Ishikawa (cell line): ENCODE data around the gene PDE11A.

ENCODE experiments used
- CEBPB ChIP-seq: IDR thresholded peaks from 2 replicates; pipeline ENCODE4 v1.6.1; 2012
- CREB1 ChIP-seq: IDR thresholded peaks from 2 replicates; pipeline ENCODE4 v1.6.1; 2012; ENCODE audit warnings: low read depth
- EGR1 ChIP-seq: IDR thresholded peaks from 2 replicates; pipeline ENCODE4 v1.6.1; 2012
- EP300 ChIP-seq: IDR thresholded peaks from 2 replicates; pipeline ENCODE4 v1.6.1; 2012; ENCODE audit warnings: borderline replicate concordance
- FOXM1 ChIP-seq: IDR thresholded peaks from 2 replicates; pipeline ENCODE4 v1.6.1; 2012; ENCODE audit warnings: low read depth, borderline replicate concordance
- NFIC ChIP-seq: IDR thresholded peaks from 2 replicates; pipeline ENCODE4 v1.6.1; 2012
- RAD21 ChIP-seq: IDR thresholded peaks from 2 replicates; pipeline ENCODE4 v1.6.1; 2012; ENCODE audit warnings: low read depth
- TAF1 ChIP-seq: IDR thresholded peaks from 2 replicates; pipeline ENCODE4 v1.6.1; 2012; ENCODE audit warnings: low read depth, mild to moderate bottlenecking
- TCF12 ChIP-seq: IDR thresholded peaks from 2 replicates; pipeline ENCODE4 v1.6.1; 2012; ENCODE audit warnings: low read depth
- TEAD4 ChIP-seq: IDR thresholded peaks from 2 replicates; pipeline ENCODE4 v1.6.1; 2012
- YY1 ChIP-seq: IDR thresholded peaks from 2 replicates; pipeline ENCODE4 v1.6.1; 2012; ENCODE audit warnings: low read depth
- ZBTB7A ChIP-seq: IDR thresholded peaks from 2 replicates; pipeline ENCODE4 v1.6.1; 2012; ENCODE audit warnings: low read depth
- TF ChIP-seq, protein P1 (sequence below): IDR thresholded peaks from 2 replicates; pipeline ENCODE4 v1.6.1; 2012; ENCODE audit warnings: low read depth, mild to moderate bottlenecking
- TF ChIP-seq, protein P2 (sequence below): IDR thresholded peaks from 2 replicates; pipeline ENCODE4 v1.6.1; 2012
- TF ChIP-seq, protein P3 (sequence below): IDR thresholded peaks from 2 replicates; pipeline ENCODE4 v1.6.1; 2012

Gene PDE11A

DNA sequence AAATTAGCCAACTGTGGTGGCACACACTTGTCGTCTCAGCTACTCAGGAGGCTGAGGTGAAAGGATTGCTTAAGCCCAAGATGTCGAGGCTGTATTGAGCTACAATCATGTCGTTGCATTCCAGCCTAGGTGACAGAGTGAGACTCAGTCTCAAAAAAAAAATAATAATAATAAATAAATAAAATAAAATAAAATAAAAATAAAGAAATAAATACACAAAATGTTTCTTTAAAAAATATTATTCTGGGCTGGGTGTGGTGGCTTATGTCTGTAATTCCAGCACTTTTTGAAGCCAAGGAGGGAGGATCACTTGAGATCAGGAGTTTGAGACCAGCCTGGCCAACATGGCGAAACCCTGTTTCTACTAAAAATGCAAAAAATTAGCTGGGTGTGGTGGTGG lies 407.2 kb downstream of the PDE11A start:
- TF ChIP-seq ZBTB7A (no peak), CEBPB (no peak)
- TF ChIP-seq, protein P1, sequence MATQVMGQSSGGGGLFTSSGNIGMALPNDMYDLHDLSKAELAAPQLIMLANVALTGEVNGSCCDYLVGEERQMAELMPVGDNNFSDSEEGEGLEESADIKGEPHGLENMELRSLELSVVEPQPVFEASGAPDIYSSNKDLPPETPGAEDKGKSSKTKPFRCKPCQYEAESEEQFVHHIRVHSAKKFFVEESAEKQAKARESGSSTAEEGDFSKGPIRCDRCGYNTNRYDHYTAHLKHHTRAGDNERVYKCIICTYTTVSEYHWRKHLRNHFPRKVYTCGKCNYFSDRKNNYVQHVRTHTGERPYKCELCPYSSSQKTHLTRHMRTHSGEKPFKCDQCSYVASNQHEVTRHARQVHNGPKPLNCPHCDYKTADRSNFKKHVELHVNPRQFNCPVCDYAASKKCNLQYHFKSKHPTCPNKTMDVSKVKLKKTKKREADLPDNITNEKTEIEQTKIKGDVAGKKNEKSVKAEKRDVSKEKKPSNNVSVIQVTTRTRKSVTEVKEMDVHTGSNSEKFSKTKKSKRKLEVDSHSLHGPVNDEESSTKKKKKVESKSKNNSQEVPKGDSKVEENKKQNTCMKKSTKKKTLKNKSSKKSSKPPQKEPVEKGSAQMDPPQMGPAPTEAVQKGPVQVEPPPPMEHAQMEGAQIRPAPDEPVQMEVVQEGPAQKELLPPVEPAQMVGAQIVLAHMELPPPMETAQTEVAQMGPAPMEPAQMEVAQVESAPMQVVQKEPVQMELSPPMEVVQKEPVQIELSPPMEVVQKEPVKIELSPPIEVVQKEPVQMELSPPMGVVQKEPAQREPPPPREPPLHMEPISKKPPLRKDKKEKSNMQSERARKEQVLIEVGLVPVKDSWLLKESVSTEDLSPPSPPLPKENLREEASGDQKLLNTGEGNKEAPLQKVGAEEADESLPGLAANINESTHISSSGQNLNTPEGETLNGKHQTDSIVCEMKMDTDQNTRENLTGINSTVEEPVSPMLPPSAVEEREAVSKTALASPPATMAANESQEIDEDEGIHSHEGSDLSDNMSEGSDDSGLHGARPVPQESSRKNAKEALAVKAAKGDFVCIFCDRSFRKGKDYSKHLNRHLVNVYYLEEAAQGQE, result no peak
- TF ChIP-seq, protein P2, sequence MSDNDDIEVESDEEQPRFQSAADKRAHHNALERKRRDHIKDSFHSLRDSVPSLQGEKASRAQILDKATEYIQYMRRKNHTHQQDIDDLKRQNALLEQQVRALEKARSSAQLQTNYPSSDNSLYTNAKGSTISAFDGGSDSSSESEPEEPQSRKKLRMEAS, result no peak

DNA sequence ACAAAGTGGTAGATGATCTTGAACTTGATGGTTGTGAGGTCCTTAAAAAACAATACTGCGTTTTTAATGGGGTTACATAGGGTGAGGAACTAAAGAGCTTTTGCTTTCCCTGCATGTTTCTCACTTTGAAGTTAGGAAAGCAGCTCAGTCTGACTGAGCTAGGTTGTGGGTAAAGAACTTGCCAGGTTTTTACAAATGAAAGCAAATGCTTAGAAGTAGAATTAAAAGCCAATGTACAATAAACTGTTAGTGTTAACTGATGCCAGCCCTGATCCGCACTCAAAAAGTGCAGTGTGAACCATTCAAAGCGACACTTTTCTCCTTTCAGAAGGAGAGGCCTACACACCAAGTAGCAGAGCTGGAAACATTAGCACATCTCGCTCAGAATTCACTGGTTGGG lies 409.7 kb downstream of the PDE11A start:
- TF ChIP-seq TCF12, result no peak
- TF ChIP-seq ZBTB7A, result no peak
- no peak for TF ChIP-seq CEBPB
- no peak for TF ChIP-seq EP300
- TF ChIP-seq, protein P1, result no peak
- no peak for TF ChIP-seq YY1
- TF ChIP-seq, protein P3, sequence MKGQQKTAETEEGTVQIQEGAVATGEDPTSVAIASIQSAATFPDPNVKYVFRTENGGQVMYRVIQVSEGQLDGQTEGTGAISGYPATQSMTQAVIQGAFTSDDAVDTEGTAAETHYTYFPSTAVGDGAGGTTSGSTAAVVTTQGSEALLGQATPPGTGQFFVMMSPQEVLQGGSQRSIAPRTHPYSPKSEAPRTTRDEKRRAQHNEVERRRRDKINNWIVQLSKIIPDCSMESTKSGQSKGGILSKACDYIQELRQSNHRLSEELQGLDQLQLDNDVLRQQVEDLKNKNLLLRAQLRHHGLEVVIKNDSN, result no peak
- TF ChIP-seq CREB1, result no peak
- no peak for TF ChIP-seq NFIC
- TF ChIP-seq, protein P2, result no peak
- no peak for TF ChIP-seq FOXM1
- no peak for TF ChIP-seq RAD21
- no peak for TF ChIP-seq TEAD4
- no peak for TF ChIP-seq EGR1
- TF ChIP-seq TAF1, result no peak

DNA sequence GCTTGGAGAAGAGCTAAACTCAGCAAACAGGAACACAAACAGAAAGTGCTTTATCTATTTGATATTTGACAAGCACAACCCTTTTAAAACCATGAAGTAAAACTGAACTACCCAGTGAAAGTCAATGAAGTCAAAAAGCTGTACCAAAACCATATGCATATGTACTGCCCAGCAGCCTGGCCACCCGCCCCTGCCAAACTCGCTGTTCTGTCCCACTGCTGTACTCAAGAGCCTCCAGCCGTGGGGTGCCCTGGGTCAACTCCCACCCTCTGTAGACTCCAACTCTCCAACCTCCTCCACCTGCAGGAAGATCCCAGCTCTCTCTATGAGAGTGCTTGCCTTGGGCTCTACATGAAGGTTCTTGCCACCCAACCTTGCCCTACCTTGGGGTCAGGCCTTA lies 411.8 kb downstream of the PDE11A start:
- TF ChIP-seq TCF12 (no peak), YY1 (no peak), EGR1 (no peak), TEAD4 (no peak), CREB1 (no peak), NFIC (no peak), FOXM1 (no peak), ZBTB7A (no peak), EP300 (no peak), CEBPB (no peak), TAF1 (no peak), RAD21 (no peak)
- TF ChIP-seq, protein P1, result no peak
- TF ChIP-seq, protein P3, result no peak
- TF ChIP-seq, protein P2, result no peak

DNA sequence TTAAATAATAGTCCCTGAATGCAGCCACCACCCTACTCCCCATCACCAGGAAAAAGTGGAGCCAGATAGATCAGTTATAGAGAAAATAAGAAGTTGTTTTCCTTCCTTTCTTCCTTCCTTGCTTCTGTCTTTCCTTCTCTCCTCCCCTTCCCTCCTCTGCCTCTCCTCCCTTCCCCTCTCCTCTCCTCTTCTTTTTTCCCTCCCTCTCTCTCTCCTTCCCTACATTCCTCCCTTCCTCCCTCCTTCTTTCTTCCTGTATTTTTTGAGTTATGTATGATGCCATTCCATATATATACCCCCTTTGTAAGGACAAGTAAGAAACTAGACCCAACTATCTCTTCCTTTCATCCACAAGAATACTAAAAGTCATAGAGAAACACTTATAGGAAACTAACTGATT lies 414.3 kb downstream of the PDE11A start:
- TF ChIP-seq CEBPB, result no peak
- TF ChIP-seq, protein P2, result no peak
- no peak for TF ChIP-seq EGR1
- TF ChIP-seq TCF12, result no peak
- no peak for TF ChIP-seq CREB1
- no peak for TF ChIP-seq YY1
- TF ChIP-seq, protein P3, result no peak
- no peak for TF ChIP-seq NFIC
- TF ChIP-seq TAF1, result no peak
- TF ChIP-seq FOXM1, result no peak
- TF ChIP-seq RAD21, result no peak
